Measurements from ENCODE around the gene CPVL. TPM values are rescaled to one million over a fixed set of nuclear protein-coding genes. Genes with fewer than 3 reads are reported as not detected.

CPVL gene
- total and polyA plus RNA-seq, 7 experiments from 2014 or later: 0.32 to 88.3 (median 3.0) TPM

DNA sequence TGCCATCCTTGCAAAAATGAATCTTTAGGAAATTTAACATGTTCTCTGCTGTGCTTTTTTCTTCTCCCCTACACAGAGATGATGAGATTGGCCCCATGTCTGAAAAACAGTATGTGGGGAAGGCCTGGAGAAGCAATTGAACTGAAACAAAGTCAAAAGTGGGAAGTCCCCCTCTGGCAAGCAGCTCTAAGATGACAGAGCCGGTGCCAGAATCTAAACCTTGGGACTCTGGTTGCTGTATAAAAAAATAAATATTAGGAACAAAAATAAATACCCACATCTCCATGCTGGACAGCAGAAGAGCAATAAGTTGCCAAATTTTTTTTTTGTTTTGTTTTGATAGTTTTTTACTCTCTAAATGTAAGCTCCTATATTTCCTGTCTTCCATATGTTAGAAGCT, 136.4 kb downstream of the CPVL start:
- Histone ChIP-seq H3K36me3 (ENCODE audit: control insufficient read depth in 2 of 3, insufficient read depth in 3 of 3, low read length in 3 of 3) (no peaks in the 10 kb centered on the region), H3K9me3 (ENCODE audit: control insufficient read depth in 2 of 3, low read length in 3 of 3) (no peaks in the 10 kb centered on the region), H3K27ac (ENCODE audit: low read depth, low read length) (no peak overlapping the region), H3K27me3 (ENCODE audit: control insufficient read depth in 2 of 2, insufficient read depth in 2 of 2, low read length in 2 of 2) (no peaks in the 10 kb centered on the region), H3K4me1 (ENCODE audit: control insufficient read depth in 2 of 2, insufficient read depth in 2 of 2, low read length in 2 of 2) (no peaks in the 10 kb centered on the region), H3K4me3 (ENCODE audit: low read length) (no peak overlapping the region)
- Mint-ChIP-seq H3K27ac (no peak overlapping the region), H3K4me3 (no peak overlapping the region), H3K36me3 (no peaks in the 10 kb centered on the region), H3K27me3 (peaks cover 0 to 24% (median 0%) of the 10 kb centered on the region in 5 donors), H3K4me1 (no peaks in the 10 kb centered on the region), H3K9me3 (peaks cover 0 to 5% (median 0%) of the 10 kb centered on the region in 11 donors)
- no peak for ATAC-seq
- no peak for DNase-seq
- intact Hi-C loops (cut with micrococcal nuclease): no loop called here
- ChIA-PET CTCF (no interaction called here), POLR2A (no interaction called here)

DNA sequence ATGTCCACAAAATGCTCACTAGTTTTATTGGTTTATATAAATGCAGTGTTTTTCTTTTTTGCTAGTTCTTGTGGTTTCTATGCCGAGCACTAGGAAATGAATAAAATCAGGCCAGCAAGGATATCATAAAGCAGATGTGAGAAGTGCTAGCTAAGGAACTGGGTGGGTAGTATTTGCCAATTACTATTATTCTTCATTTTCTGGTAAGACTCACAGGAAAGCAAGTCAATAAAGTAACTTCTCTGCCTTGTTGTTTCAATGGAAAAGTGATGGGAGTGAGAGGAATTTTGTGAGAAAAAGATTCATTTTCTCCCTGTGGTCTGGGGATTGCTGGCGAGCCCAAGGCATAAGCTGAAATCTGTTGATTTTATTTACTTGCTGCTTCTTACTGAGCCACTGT, 137.7 kb downstream of the CPVL start:
- Mint-ChIP-seq H3K4me1 (no peaks in the 10 kb centered on the region), H3K4me3 (no peak overlapping the region), H3K27me3 (peaks cover 0 to 24% (median 4%) of the 10 kb centered on the region in 5 donors), H3K9me3 (peaks cover 0 to 5% (median 0%) of the 10 kb centered on the region in 11 donors), H3K27ac (no peak overlapping the region), H3K36me3 (no peaks in the 10 kb centered on the region)
- no peak overlapping the region for H3K4me3 ChIP-seq (ENCODE audit: low read length)
- H3K27me3 ChIP-seq (ENCODE audit: control insufficient read depth in 2 of 2, insufficient read depth in 2 of 2, low read length in 2 of 2): no peaks in the 10 kb centered on the region
- no peak overlapping the region for H3K27ac ChIP-seq (ENCODE audit: low read depth, low read length)
- ChIA-PET CTCF (no interaction called here), POLR2A (no interaction called here)
- intact Hi-C loops (cut with micrococcal nuclease): no loop called here
- H3K9me3 ChIP-seq (ENCODE audit: control insufficient read depth in 2 of 3, low read length in 3 of 3): no peaks in the 10 kb centered on the region
- no peak for ATAC-seq
- no peaks in the 10 kb centered on the region for H3K36me3 ChIP-seq (ENCODE audit: control insufficient read depth in 2 of 3, insufficient read depth in 3 of 3, low read length in 3 of 3)
- DNase-seq: no peak
- H3K4me1 ChIP-seq (ENCODE audit: control insufficient read depth in 2 of 2, insufficient read depth in 2 of 2, low read length in 2 of 2): no peaks in the 10 kb centered on the region

DNA sequence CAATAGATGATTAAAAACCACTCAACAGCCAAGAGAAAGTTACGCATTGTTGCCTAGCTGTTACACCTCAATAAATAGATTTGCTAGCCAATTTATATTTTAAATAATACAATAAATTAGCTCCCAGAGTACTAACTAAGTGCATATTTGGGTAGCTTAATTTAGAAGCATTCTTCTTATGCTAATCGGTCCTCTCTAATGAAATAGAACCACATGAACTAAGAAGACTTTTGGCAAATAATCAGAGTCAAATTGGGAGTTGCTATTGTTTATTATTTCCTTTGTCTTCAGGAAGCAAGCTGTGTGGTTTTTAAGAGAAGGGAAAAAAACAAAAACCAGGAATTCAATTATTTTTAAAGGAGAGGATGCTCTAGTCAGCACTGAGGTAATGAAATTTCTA, 139.2 kb downstream of the CPVL start:
- Mint-ChIP-seq H3K27ac (no peak overlapping the region), H3K4me1 (no peaks in the 10 kb centered on the region), H3K27me3 (peaks cover 0 to 24% (median 5%) of the 10 kb centered on the region in 5 donors), H3K4me3 (no peak overlapping the region), H3K9me3 (peaks cover 0 to 5% (median 2%) of the 10 kb centered on the region in 11 donors), H3K36me3 (no peaks in the 10 kb centered on the region)
- ATAC-seq (no peak), DNase-seq (no peak)
- Histone ChIP-seq H3K27me3 (ENCODE audit: control insufficient read depth in 2 of 2, insufficient read depth in 2 of 2, low read length in 2 of 2) (no peaks in the 10 kb centered on the region), H3K36me3 (ENCODE audit: control insufficient read depth in 2 of 3, insufficient read depth in 3 of 3, low read length in 3 of 3) (no peaks in the 10 kb centered on the region), H3K4me3 (ENCODE audit: low read length) (no peak overlapping the region), H3K9me3 (ENCODE audit: control insufficient read depth in 2 of 3, low read length in 3 of 3) (no peaks in the 10 kb centered on the region), H3K27ac (ENCODE audit: low read depth, low read length) (no peak overlapping the region), H3K4me1 (ENCODE audit: control insufficient read depth in 2 of 2, insufficient read depth in 2 of 2, low read length in 2 of 2) (no peaks in the 10 kb centered on the region)
- ChIA-PET CTCF (no interaction called here), POLR2A (no interaction called here)
- intact Hi-C loops (cut with micrococcal nuclease): no loop called here

DNA sequence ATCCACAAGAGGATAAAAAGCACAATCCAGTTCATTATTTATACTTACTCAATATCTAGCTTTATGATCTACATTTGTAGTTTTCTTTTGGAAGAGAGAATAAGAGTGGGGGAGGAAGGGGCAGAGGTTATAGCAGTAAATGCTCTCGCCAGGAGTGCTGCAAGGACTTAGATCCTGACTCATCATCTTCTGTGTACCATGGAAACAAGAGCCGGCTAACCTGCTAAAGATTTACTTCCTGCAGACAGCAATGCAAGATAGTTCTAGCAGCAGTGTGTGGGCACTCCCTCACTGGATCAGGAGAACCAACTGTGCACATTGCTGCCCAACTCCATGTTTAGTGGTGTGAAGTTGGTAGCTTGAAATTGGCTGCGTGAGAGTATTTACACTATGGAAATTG, 140.5 kb downstream of the CPVL start:
- H3K4me1 ChIP-seq (ENCODE audit: control insufficient read depth in 2 of 2, insufficient read depth in 2 of 2, low read length in 2 of 2): no peaks in the 10 kb centered on the region
- intact Hi-C loops (cut with micrococcal nuclease): no loop called here
- Mint-ChIP-seq H3K36me3 (no peaks in the 10 kb centered on the region), H3K4me1 (no peaks in the 10 kb centered on the region), H3K27me3 (peaks cover 0 to 24% (median 5%) of the 10 kb centered on the region in 5 donors), H3K9me3 (peaks cover 0 to 5% (median 2%) of the 10 kb centered on the region in 11 donors), H3K4me3 (no peak overlapping the region), H3K27ac (no peak overlapping the region)
- CTCF ChIA-PET: no interaction called here
- DNase-seq: no peak
- H3K4me3 ChIP-seq (ENCODE audit: low read length): no peak overlapping the region
- no peak overlapping the region for H3K27ac ChIP-seq (ENCODE audit: low read depth, low read length)
- ATAC-seq: no peak
- POLR2A ChIA-PET: no interaction called here
- H3K9me3 ChIP-seq (ENCODE audit: control insufficient read depth in 2 of 3, low read length in 3 of 3): no peaks in the 10 kb centered on the region
- H3K36me3 ChIP-seq (ENCODE audit: control insufficient read depth in 2 of 3, insufficient read depth in 3 of 3, low read length in 3 of 3): no peaks in the 10 kb centered on the region
- no peaks in the 10 kb centered on the region for H3K27me3 ChIP-seq (ENCODE audit: control insufficient read depth in 2 of 2, insufficient read depth in 2 of 2, low read length in 2 of 2)

DNA sequence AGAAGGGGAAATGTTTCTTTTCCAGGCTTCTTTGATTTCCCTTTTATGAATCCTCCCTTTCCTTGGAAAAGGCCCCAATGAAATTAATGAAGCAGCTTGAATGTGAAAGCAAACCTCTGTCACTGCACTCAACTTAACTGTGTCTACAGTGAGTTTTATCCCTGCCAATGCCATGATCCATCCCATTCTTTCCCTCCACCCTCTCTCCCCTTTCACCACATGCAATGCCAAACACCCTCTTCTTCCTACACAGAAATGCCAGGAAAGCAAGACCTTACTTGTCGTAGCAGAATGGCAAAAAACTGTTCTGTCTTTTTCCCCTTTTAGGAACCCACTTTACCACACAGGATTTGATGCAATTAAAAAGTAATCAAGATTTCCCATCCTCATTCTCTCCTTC, 140.9 kb downstream of the CPVL start:
- no peak for DNase-seq
- Histone ChIP-seq H3K27ac (ENCODE audit: low read depth, low read length) (no peak overlapping the region), H3K36me3 (ENCODE audit: control insufficient read depth in 2 of 3, insufficient read depth in 3 of 3, low read length in 3 of 3) (no peaks in the 10 kb centered on the region), H3K27me3 (ENCODE audit: control insufficient read depth in 2 of 2, insufficient read depth in 2 of 2, low read length in 2 of 2) (no peaks in the 10 kb centered on the region), H3K4me1 (ENCODE audit: control insufficient read depth in 2 of 2, insufficient read depth in 2 of 2, low read length in 2 of 2) (no peaks in the 10 kb centered on the region), H3K4me3 (ENCODE audit: low read length) (no peak overlapping the region), H3K9me3 (ENCODE audit: control insufficient read depth in 2 of 3, low read length in 3 of 3) (no peaks in the 10 kb centered on the region)
- H3K27me3 Mint-ChIP-seq: peaks cover 0 to 24% (median 5%) of the 10 kb centered on the region in 5 donors
- CTCF ChIA-PET: no interaction called here
- intact Hi-C loops (cut with micrococcal nuclease): no loop called here
- no peak overlapping the region for H3K4me3 Mint-ChIP-seq
- H3K4me1 Mint-ChIP-seq: no peaks in the 10 kb centered on the region
- no peak for ATAC-seq
- H3K36me3 Mint-ChIP-seq: no peaks in the 10 kb centered on the region
- H3K27ac Mint-ChIP-seq: no peak overlapping the region
- H3K9me3 Mint-ChIP-seq: peaks cover 0 to 5% (median 2%) of the 10 kb centered on the region in 11 donors
- POLR2A ChIA-PET: no interaction called here

DNA sequence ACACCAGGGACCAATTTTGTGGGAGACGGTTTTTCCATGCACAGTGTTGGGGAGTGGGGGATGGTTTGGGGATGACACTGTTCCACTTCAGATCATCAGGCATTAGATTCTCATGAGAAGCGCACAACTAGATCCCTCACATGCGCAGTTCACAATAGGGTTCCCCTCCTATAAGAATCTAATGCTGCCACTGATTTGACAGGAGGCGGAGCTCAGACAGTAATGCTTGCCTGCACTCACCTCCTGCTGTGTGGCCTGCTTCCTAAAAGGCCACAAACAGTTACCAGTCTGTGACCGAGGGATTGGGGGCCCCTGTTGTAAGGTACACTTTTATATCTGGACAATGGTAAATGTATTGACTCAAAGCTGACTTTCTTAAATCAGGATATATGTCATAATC, 142.6 kb downstream of the CPVL start:
- Histone ChIP-seq H3K4me1 (ENCODE audit: control insufficient read depth in 2 of 2, insufficient read depth in 2 of 2, low read length in 2 of 2) (no peaks in the 10 kb centered on the region), H3K4me3 (ENCODE audit: low read length) (no peak overlapping the region), H3K36me3 (ENCODE audit: control insufficient read depth in 2 of 3, insufficient read depth in 3 of 3, low read length in 3 of 3) (no peaks in the 10 kb centered on the region), H3K27ac (ENCODE audit: low read depth, low read length) (no peak overlapping the region), H3K9me3 (ENCODE audit: control insufficient read depth in 2 of 3, low read length in 3 of 3) (no peaks in the 10 kb centered on the region), H3K27me3 (ENCODE audit: control insufficient read depth in 2 of 2, insufficient read depth in 2 of 2, low read length in 2 of 2) (no peaks in the 10 kb centered on the region)
- CTCF ChIA-PET: no interaction called here
- ATAC-seq (no peak), DNase-seq (no peak)
- Mint-ChIP-seq H3K27me3 (peaks cover 0 to 28% (median 8%) of the 10 kb centered on the region in 5 donors), H3K9me3 (peaks cover 0 to 5% (median 2%) of the 10 kb centered on the region in 11 donors), H3K4me3 (no peak overlapping the region), H3K4me1 (no peaks in the 10 kb centered on the region), H3K27ac (no peak overlapping the region), H3K36me3 (no peaks in the 10 kb centered on the region)
- POLR2A ChIA-PET: no interaction called here
- intact Hi-C loops (cut with micrococcal nuclease): no loop called here

DNA sequence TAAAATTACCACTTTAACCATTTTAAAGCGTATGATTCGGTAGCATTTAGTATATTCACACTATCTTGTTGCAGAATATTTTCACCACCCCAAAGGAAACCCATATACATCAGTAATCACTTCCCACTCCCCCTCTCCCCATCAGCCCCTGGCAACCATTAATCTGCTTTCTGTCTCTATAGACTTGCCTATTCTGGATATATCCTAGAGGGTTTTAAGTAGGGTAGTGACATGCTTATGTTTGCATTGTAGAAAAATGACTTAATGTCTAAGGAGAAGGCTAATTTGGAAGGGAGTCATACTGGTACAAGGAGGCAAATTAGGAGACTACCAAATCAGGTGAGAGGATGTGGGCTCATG, 145.6 kb downstream of the CPVL start:
- Histone ChIP-seq H3K36me3 (ENCODE audit: control insufficient read depth in 2 of 3, insufficient read depth in 3 of 3, low read length in 3 of 3) (no peaks in the 10 kb centered on the region), H3K4me3 (ENCODE audit: low read length) (no peak overlapping the region), H3K27ac (ENCODE audit: low read depth, low read length) (no peak overlapping the region), H3K9me3 (ENCODE audit: control insufficient read depth in 2 of 3, low read length in 3 of 3) (no peaks in the 10 kb centered on the region), H3K4me1 (ENCODE audit: control insufficient read depth in 2 of 2, insufficient read depth in 2 of 2, low read length in 2 of 2) (no peaks in the 10 kb centered on the region), H3K27me3 (ENCODE audit: control insufficient read depth in 2 of 2, insufficient read depth in 2 of 2, low read length in 2 of 2) (no peaks in the 10 kb centered on the region)
- Mint-ChIP-seq H3K27ac (no peak overlapping the region), H3K9me3 (peaks cover 0 to 5% (median 0%) of the 10 kb centered on the region in 11 donors), H3K27me3 (peaks cover 0 to 17% (median 8%) of the 10 kb centered on the region in 5 donors), H3K4me3 (no peak overlapping the region), H3K36me3 (no peaks in the 10 kb centered on the region), H3K4me1 (no peaks in the 10 kb centered on the region)
- DNase-seq (no peak), ATAC-seq (no peak)
- ChIA-PET POLR2A (no interaction called here), CTCF (no interaction called here)
- intact Hi-C loops (cut with micrococcal nuclease): no loop called here

Data from naive thymus-derived CD4-positive, alpha-beta T cell (primary cell).